ENCODE measurements around the gene SPAG16. TPM values are rescaled to one million over a fixed set of nuclear protein-coding genes. Genes with fewer than 3 reads are reported as not detected.

Gene SPAG16
- total RNA-seq, 1 experiment from 2014 or later: 13.0 TPM

- no peaks in the 10 kb centered on the region for H3K27me3 ChIP-seq (ENCODE audit: control insufficient read depth, insufficient read depth, low read length)
- H3K36me3 ChIP-seq (ENCODE audit: control insufficient read depth, insufficient read depth, low read length): no peaks in the 10 kb centered on the region
- no TSS peak for BruUV-seq (replicated peaks)
- no peaks in the 10 kb centered on the region for H3K4me1 ChIP-seq (ENCODE audit: control insufficient read depth, insufficient read depth, low read length)
- DNase-seq (ENCODE audit: low read depth, low spot score): no peak
- ATAC-seq: no peak
- no peak overlapping the region for H3K27ac ChIP-seq (ENCODE audit: low read length)
- in situ Hi-C loops (cut with HindIII; ENCODE audit: low pct_unique_long_range_greater_than_20kb, low sequenced_read_pairs) (no loop called here), intact Hi-C loops (cut with micrococcal nuclease; ENCODE audit: unreplicated experiment) (no loop called here)
- CTCF ChIA-PET: no interaction called here
- TF ChIP-seq TCF7L2 (IDR thresholded peaks at IDR 0.05; ENCODE audit: low read depth, low read length) (no peak), SIN3A (IDR thresholded peaks at IDR 0.05; ENCODE audit: borderline replicate concordance, insufficient read depth, low read depth, low read length) (no peak), POLR2AphosphoS5 (IDR thresholded peaks at IDR 0.05; ENCODE audit: low read depth, low read length) (no peak), CTCF (IDR thresholded peaks at IDR 0.05) (no peak), REST (IDR thresholded peaks at IDR 0.05; ENCODE audit: insufficient read depth in 1 of 2, low read depth in 2 of 2, low read length in 1 of 2) (no peak)
- H3K9me3 ChIP-seq (ENCODE audit: control insufficient read depth, insufficient read depth, low read depth, low read length): no peaks in the 10 kb centered on the region
- no peak overlapping the region for H3K4me3 ChIP-seq (ENCODE audit: low read depth in 2 of 2, low read length in 2 of 2)
- POLR2A ChIA-PET: no interaction called here
Measured at GRCh38 chr2:214315324-214315723, 1031.1 kb downstream of the SPAG16 start.

GRCh38 chr2:214320211-214320610 is 1035.9 kb downstream of the SPAG16 start:
- no TSS peak for BruUV-seq (replicated peaks)
- Histone ChIP-seq H3K27ac (ENCODE audit: low read length) (no peak overlapping the region), H3K27me3 (ENCODE audit: control insufficient read depth, insufficient read depth, low read length) (no peaks in the 10 kb centered on the region), H3K9me3 (ENCODE audit: control insufficient read depth, insufficient read depth, low read depth, low read length) (no peaks in the 10 kb centered on the region), H3K36me3 (ENCODE audit: control insufficient read depth, insufficient read depth, low read length) (no peaks in the 10 kb centered on the region), H3K4me3 (ENCODE audit: low read depth in 2 of 2, low read length in 2 of 2) (no peak overlapping the region), H3K4me1 (ENCODE audit: control insufficient read depth, insufficient read depth, low read length) (no peaks in the 10 kb centered on the region)
- no peak for DNase-seq (ENCODE audit: low read depth, low spot score)
- no peak for ATAC-seq
- CTCF ChIA-PET: no interaction called here
- TF ChIP-seq SIN3A (IDR thresholded peaks at IDR 0.05; ENCODE audit: borderline replicate concordance, insufficient read depth, low read depth, low read length) (no peak), TCF7L2 (IDR thresholded peaks at IDR 0.05; ENCODE audit: low read depth, low read length) (no peak), CTCF (IDR thresholded peaks at IDR 0.05) (no peak), POLR2AphosphoS5 (IDR thresholded peaks at IDR 0.05; ENCODE audit: low read depth, low read length) (no peak), REST (IDR thresholded peaks at IDR 0.05; ENCODE audit: insufficient read depth in 1 of 2, low read depth in 2 of 2, low read length in 1 of 2) (no peak)
- in situ Hi-C loops (cut with HindIII; ENCODE audit: low pct_unique_long_range_greater_than_20kb, low sequenced_read_pairs): no loop called here
- intact Hi-C loops (cut with micrococcal nuclease; ENCODE audit: unreplicated experiment): no loop called here
- POLR2A ChIA-PET: no interaction called here

All from Panc1 (cell line).